Umbilical cord (tissue), 2 donors: Measurements from ENCODE around the gene ABCD1. TPM values are rescaled to one million over a fixed set of nuclear protein-coding genes. Genes with fewer than 3 reads are reported as not detected.
A peak's percentile ranks its signal among the peaks of the same experiment; 100 is the strongest.

Source experiments
- DNase-seq: peaks from one replicate; pipeline ENCODE4 v3.0.0-alpha.2; 2015; ENCODE audit warnings: low spot score
- total RNA-seq: library from RNA; depleted of rRNA; stranded (reverse); fragments of >200 nt; gene quantifications from one replicate; pipeline ENCODE4 v1.2.3, GENCODE V29; 2014; ENCODE audit warnings: low replicate concordance; ENCODE audit not compliant: insufficient read depth

Gene ABCD1
- total RNA-seq, 1 donor from 2014 or later: 15.6 TPM

DNA sequence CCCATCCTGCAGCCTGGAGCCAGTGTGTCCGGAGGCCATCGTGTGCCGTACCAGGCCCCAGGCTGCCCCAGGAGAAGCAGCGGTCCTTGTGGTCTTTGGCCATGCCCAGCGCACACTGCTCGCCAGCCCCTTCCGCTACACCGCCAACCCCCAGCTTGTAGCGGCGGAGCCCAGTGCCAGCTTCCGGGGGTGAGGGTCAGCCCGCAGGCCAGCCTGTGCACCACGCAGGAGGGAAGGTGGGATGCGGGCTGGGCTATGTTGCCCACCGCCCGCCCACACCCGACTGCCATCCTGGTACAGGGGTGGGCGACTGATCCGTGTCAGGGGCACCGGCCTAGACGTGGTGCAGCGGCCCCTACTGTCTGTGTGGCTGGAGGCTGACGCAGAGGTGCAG lies 48.6 kb downstream of the ABCD1 start:
- DNase-seq: no peak

DNA sequence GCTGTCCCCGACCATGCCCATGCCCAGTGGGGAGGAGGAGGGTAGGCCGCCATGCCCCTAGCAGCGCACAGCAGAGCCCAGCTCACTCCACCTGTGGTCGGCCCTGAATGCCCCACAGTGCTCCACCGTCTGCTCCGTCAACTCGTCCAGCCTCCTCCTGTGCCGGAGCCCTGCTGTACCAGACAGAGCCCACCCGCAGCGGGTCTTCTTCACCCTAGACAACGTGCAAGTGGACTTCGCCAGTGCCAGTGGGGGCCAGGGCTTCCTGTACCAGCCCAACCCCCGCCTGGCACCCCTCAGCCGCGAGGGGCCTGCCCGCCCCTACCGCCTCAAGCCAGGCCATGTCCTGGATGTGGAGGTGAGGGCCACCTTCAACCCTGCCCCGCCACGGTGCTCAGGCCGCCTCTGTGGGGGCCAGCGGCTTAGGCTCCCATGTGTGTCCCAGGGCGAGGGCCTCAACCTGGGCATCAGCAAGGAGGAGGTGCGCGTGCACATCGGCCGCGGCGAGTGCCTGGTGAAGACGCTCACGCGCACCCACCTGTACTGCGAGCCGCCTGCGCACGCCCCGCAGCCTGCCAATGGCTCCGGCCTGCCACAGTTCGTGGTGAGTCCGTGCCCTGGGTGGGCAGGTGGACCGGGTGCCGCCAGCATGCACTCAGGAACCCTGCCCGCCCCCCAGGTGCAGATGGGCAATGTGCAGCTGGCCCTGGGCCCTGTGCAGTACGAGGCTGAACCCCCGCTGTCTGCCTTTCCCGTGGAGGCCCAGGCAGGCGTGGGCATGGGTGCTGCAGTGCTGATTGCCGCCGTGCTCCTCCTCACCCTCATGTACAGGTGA lies 49.3 kb downstream of the ABCD1 start:
- no peak for DNase-seq

DNA sequence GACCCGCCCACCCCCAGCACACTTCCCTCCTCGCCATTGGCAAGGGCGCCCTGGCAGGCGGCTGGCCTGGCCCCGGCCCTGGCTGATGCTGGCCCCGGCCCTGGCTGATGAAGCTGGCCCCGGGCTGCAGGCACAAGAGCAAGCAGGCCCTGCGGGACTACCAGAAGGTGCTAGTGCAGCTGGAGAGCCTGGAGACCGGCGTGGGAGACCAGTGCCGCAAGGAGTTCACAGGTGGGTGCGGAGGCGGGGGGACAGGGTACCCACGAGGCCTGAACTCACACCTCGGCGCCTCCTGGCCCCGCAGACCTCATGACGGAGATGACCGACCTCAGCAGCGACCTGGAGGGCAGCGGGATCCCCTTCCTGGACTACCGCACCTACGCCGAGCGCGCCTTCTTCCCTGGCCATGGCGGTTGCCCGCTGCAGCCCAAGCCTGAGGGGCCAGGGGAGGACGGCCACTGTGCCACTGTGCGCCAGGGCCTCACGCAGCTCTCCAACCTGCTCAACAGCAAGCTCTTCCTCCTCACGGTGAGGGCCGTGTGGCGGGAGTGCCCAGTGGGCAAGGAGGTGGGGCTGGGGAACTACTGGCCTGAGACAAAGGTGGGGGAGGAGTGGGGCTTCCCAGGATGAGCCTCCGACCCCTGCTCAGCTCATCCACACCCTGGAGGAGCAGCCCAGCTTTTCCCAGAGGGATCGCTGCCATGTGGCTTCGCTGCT lies 50.1 kb downstream of the ABCD1 start:
- no peak for DNase-seq

DNA sequence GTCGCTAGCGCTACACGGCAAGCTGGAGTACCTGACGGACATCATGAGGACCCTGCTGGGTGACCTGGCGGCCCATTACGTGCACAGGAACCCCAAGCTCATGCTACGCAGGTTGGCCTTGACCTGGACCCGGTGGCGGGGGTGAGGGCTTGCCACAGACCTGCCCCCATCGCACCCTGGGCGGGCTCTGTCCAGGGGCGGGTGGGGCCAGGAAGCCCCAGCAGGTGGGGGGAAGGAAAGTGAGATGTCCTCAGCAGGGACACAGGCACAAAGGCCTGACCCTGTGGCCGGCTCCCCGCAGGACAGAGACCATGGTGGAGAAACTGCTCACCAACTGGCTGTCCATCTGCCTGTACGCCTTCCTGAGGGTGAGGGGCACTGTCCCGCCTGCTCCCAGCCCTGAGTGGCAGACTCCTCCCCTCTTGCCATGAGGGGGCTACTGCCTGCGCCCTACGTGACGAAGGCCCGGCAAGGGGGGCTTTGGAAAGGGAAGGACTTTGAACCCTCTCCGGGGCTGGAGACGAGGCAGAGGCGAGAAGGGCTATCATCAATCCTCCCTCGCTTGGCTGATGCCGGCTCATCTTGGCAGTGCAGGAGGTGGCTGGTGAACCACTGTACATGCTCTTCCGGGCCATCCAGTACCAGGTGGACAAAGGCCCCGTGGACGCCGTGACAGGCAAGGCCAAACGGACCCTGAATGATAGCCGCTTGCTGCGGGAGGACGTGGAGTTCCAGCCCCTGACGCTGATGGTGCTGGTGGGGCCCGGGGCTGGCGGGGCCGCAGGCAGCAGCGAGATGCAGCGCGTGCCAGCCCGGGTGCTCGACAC lies 50.9 kb downstream of the ABCD1 start:
- no peak for DNase-seq

DNA sequence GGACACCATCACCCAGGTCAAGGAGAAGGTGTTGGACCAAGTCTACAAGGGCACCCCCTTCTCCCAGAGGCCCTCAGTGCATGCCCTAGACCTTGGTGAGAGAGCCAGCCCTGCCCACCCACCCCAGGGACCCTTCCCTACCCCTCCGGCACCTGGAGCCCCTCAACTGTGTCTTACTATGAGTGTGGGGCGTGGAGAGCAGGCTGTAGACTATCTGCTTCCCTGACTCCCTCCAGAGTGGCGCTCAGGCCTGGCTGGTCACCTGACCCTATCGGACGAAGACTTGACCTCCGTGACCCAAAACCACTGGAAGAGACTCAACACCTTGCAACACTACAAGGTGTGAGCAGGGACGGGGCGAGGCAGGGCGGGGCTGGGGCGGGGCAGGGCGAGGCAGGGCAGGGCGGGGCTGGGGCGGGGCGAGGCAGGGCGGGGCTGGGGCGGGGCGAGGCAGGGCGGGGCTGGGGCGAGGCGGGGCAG lies 51.5 kb downstream of the ABCD1 start:
- no peak for DNase-seq

DNA sequence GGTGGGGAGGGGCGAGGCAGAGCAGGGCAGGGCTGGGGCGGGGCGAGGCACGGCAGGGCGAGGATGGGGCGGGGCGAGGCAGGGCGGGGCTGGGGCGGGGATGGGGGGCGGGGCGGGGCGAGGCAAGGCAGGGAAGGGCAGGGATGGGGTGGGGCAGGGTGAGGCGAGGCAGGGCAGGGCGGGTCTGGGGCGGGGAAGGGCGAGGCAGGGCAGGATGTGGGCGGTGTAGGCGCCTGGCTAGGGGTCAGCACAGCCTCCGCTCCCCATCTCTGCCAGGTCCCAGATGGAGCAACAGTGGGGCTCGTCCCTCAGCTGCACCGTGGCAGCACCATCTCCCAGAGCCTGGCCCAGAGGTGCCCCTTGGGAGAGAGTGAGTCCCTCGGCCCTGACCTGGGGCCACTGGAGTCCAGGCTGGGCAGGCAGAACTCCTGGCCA lies 52.0 kb downstream of the ABCD1 start:
- DNase-seq: no peak

DNA sequence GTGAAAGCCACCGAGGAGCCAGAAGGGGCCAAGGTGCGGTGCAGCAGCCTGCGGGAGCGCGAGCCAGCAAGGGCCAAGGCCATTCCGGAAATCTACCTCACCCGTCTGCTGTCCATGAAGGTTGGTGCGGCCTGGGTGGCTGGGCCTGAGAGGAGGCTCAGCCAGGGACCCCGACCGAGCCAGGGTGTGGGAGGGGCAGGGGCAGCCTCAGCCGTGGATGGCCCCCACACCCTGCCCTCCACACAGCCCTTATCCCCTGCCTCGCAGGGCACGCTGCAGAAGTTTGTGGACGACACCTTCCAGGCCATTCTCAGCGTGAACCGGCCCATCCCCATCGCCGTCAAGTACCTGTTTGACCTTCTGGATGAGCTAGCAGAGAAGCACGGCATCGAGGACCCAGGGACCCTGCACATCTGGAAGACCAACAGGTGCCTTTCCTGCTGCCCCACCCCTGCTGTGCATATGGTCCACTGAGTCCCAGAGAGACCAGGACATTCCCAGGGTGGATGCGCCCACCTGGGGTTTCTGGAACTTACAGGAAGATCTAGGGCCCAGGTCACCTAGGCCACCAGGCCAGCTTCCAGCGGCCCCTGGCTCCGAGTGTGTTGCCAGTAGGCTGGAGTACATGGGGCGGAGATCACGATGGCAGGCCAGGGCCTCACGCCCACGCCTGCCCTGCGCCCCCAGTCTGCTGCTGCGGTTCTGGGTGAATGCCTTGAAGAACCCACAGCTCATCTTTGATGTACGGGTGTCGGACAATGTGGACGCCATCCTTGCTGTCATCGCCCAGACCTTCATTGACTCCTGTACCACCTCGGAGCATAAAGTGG lies 52.8 kb downstream of the ABCD1 start:
- DNase-seq: no peak

DNA sequence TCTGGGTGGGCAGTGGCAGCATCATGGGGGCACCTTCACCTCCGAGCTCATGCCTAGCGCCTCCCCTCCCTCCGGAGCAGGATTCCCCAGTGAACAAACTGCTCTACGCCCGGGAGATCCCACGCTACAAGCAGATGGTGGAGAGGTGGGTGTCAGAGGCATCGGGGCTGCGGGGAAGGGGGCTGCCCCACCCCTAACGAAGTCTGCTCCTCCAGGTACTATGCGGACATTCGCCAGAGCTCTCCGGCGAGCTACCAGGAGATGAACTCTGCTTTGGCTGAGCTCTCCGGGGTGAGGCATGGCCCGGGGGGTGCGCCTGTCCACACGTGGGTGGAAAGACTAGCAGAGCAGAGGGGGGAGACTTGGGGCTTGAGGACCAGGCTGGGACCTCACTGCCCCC lies 53.5 kb downstream of the ABCD1 start:
- DNase-seq: no peak

DNA sequence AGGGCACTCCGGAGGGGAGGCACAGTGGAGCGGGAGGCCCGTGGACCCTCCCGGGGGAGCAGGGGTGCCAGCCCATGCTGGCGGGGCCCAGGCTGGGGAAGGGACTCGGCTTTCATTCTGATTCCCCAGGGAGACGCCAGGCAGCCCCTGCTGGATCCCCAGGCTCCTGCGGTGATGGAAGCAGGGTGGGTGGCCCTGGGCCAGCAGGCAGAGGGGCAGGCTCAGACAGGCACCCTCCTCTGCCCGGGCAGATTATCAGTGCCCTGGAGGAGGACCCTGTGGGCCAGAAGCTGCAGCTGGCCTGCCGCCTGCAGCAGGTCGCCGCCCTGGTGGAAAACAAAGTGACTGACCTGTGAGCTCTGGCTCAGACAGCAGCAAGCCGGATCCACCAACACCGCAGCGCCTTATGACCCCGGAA lies 54.0 kb downstream of the ABCD1 start:
- DNase-seq: no peak

DNA sequence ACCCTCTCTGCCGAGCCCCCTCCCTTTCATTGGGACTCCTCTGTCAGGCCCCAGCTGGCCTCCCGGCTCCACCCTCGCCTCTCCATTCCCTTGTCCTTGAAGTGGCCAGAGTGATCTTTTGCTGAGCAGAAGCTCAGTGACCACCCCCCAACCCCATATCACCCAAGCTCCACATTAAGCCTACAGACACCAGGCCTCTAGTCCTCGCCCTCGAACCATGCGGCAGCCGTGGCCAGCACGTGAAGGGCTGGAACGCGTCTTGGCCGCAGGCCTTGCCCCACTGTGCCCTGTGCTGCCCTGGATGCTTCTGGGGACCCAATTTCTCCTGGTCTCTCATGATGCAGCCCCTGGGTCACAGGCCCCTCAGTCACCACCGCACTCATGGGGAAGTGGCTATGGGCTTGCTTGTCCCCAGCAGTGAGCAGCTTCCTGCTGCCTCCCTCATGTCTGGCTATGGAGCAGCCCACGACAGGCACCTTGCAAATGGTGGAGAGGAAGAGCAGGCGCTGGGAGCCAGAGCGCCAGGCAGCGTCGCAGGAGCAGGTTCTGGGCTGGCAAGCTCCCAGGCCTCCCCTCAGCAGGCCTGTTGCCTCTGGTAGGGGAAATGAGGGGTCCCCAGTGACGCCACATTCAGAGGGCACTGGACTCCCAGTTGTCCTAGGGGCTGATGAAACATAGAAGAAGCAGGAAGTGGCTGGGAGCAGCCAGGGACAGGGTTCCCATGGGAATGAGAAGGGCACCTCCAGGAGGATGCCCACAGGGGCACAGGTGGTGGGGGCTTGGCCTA lies 55.4 kb downstream of the ABCD1 start:
- no peak for DNase-seq

DNA sequence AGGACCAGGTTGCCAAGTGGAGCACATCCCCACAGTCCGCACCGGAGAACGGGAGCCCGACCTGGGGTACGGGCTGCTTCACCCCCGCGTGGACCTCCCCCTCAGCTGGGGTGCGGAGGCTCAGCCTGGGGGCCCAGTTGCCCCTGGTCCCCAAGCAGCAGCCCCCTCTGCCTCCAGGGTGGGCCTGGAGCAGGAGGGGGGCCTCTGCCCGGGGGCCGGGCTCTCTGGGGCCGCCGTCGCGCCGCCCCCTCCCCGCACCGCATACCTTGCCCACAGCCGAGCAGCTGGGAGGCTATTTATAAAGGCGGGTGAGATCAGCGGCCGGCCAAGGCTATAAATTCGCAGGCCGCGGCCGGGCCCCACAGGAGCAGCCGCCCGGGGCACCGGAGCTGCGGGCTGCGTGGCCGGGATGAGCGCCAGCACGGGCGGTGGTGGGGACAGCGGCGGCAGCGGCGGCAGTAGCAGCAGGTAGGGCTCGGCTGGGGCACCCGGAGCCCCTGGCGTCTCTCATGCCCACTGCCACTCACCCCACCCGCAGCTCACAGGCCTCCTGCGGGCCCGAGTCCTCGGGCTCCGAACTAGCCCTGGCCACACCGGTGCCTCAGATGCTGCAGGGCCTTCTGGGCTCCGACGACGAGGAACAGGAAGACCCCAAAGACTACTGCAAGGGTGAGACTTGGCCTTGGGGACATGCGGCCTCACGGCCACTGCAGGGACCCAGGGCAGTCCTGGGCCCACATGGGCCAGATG lies 56.2 kb downstream of the ABCD1 start, which contains the start of gene SRPK3:
TSS of gene SRPK3 (plus strand) at position 364 of the 750 bp plus-strand sequence. CDS start at position 410, 46 bp downstream.
- peak; percentile 40 for DNase-seq

DNA sequence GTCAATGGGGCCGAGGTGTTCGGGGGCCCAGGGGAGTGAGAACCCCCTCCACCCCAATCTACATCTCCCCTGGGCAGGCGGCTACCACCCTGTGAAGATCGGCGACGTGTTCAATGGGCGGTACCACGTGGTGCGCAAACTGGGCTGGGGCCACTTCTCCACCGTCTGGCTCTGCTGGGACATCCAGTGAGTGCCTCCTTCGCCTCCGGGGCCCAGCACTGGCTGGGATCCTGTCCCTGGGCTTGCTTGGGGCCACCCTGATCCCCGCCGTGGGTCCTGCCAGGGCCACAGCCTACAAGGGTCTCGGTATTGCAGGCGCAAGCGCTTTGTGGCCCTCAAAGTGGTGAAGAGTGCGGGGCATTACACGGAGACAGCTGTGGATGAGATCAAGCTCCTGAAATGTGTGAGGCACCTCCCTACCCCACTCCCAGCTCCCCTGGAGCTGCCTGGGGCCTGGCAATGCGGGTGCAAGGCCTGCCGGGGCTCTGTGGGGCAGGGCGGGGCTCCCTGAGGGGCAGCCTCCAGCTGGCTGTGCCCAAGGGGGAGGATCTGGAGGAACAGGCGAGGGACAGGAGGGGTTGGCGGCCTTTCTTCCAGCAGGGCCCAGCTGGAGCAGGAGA lies 56.9 kb downstream of the ABCD1 start:
- DNase-seq: peak; percentile 21

DNA sequence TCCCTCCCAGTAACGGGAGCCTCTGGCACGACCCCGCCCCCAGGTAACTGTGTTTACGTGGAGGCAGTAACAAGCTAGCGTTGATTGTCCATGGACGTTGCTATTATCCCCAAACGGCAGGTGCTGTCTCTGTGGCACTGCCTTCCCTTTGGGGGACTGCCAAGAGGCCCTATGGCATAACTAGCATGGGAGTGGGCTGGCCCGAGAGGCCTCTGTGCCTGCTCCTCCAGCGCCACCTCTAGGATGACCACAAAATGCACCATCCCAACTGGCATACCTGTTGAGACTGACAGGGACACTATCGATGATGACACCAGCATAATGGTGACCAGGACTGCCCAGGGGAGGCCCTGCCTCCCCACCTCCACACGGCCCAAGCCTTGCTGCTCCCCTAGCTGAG lies 57.7 kb downstream of the ABCD1 start:
- DNase-seq: no peak

DNA sequence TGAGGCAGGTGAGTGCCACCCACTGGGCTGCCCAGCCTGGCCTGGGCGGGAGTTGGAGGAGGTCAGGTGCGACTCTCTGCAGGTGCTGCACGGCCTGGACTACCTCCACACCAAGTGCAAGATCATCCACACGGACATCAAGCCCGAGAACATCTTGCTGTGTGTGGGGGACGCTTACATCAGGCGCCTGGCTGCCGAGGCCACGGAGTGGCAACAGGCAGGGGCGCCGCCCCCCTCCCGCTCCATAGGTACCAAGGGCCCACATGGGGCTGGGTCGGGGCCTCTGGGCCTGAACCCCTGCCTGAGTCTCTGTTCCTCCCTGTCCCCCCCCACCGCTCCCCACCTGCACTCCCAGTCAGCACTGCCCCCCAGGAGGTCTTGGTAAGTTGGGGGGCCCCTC lies 58.2 kb downstream of the ABCD1 start:
- DNase-seq: no peak

DNA sequence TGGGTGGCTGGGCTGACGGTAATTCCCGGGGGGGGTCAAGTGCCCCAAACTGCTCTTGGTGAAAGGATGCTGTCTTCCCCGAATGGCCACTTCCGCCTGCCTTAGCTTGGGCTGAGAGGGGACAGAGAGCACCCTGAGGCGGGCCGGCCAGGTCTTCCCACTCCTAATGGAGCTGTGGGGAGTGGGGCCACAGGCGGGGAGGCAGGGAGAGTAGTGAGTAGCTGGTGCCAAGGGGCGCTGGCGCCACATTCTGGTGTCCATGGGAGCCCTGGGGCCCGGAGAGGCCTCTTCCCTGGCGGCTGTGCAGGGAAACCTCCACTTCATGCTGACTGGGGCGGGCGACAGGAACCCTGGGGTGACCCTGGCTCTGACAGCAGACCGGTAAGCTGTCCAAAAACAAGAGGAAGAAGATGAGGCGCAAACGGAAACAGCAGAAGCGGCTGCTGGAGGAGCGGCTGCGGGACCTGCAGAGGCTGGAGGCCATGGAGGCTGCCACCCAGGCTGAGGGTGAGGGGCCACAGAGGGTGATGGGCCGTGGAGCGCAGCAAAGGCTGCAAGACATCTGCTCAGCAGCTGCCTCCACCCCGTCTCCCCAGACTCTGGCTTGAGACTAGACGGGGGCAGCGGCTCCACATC lies 58.8 kb downstream of the ABCD1 start:
- no peak for DNase-seq

DNA sequence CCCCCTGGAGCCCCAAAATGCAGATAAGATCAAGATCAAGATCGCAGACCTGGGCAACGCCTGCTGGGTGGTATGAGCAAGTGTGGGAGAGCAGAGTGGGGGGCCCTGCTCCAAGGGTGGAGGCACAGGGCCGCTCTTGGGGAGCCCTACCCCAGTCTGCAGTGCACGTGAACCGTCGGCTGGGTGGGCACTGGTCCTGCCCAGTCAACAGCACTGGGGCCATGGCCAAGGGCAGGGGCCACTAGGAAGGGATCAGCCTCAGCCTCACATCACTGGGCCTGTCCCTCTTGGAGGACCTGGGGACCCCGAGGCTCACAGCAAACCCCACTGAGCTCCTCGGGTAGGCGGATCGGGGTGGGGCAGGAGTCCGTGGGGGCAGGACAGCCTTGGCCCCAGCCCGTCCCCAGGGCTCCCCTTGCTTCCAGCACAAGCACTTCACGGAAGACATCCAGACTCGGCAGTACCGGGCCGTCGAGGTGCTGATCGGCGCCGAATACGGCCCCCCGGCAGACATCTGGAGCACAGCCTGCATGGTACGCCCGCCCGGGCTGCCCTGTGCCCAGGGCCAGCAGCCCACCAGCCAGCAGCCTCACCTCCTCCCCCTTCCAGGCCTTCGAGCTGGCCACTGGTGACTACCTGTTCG lies 59.8 kb downstream of the ABCD1 start:
- no peak for DNase-seq

DNA sequence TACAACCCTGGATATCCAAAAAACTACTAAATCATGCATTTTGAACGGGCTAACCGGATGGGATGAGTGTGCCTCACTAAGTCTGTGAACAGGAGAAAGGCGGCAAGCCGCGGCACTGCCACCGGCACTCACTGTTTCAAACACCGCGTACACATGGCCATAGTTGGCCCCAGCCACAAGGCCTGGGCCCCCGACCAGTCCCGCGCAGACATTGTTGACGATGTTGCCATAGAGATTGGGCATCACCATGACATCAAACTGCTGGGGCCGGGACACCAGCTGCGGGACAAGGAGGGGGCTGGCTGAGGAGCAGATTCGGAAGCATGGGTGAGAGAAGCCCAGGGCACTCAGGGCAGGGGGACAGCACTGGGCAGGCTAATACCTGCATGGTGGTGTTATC lies 62.0 kb downstream of the ABCD1 start:
- DNase-seq: no peak

DNA sequence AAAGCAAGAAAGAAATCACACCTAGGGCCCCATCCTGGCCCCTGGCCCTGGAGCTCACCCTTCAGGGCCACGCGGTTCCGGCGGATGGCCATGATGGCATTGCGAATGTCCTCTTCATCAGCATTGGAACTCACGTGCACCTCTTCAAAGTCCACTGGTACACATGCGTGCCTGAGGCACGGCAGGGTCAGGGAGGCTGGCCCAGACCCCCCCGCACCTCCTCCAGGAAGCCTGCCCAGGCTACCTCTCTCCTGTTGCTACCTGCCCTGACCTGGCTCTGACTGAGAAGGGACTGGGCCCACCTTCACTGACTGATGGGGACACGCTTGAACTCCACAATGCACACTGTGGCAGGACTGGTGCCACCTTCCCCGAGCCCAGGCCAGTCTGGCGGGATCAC lies 65.0 kb downstream of the ABCD1 start:
- DNase-seq: no peak
